Measurements from ENCODE around the gene USP7.
A peak's percentile ranks its signal among the peaks of the same experiment; 100 is the strongest.

Gene USP7

DNA sequence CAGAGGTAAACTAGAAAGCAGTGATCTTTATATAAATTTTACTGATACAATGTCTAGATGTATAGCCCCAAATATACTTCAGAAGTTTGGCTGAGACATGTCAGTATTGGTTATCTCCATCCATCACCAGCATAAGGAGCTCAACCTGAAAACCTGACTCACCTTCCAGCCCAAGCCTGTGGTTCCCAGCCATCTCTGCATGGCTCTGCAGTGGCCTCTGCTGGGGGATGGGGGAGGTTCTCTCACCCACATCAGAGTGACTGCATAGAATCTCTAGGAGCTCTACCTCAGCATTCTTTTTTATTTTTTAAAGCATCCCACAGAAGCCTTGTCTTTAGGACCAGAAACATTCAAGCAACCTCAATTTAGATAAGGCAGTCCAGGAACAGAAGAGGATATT is 27.3 kb downstream of the USP7 start:
- peak; percentile 36 for DNase-seq (ENCODE audit: low read depth)
- H3K9ac ChIP-seq (ENCODE audit: low read length), result no peak overlapping the region
- H3K9me3 ChIP-seq (ENCODE audit: control insufficient read depth, low read length), result no peaks in the 10 kb centered on the region
- no peaks in the 10 kb centered on the region for H3K27me3 ChIP-seq (replicated peaks; ENCODE audit: control insufficient read depth, insufficient read depth, low read length)
- H3K4me3 ChIP-seq (ENCODE audit: low read length), result no peak overlapping the region
- H3K4me1 ChIP-seq (ENCODE audit: control insufficient read depth, insufficient read depth, low read length), result peaks cover 3% of the 10 kb centered on the region
- H3K36me3 ChIP-seq (ENCODE audit: control insufficient read depth, insufficient read depth, low read length, severe bottlenecking), result no peaks in the 10 kb centered on the region

DNA sequence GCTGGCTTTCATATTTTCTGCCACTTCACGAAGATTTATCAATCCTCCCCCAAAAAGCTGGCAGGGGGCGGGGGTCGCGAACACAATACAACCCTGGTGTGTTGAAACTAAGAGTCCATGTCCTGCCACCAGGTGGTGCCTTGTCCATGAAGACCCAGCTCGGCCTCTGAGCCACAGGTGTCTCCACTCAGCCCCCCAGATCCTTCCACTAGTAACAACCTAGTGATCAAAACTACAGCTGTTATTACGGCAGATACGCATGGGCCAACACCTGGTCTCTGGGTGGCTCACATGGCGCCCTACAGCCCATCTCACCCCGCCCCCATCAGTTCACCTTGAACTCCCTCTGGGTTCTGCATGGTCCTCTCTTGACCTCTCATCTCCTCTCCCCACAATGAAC is 27.7 kb downstream of the USP7 start:
- peaks cover 3% of the 10 kb centered on the region for H3K4me1 ChIP-seq (ENCODE audit: control insufficient read depth, insufficient read depth, low read length)
- DNase-seq (ENCODE audit: low read depth), result no peak
- H3K9ac ChIP-seq (ENCODE audit: low read length), result no peak overlapping the region
- no peaks in the 10 kb centered on the region for H3K36me3 ChIP-seq (ENCODE audit: control insufficient read depth, insufficient read depth, low read length, severe bottlenecking)
- no peaks in the 10 kb centered on the region for H3K9me3 ChIP-seq (ENCODE audit: control insufficient read depth, low read length)
- no peaks in the 10 kb centered on the region for H3K27me3 ChIP-seq (replicated peaks; ENCODE audit: control insufficient read depth, insufficient read depth, low read length)
- no peak overlapping the region for H3K4me3 ChIP-seq (ENCODE audit: low read length)

DNA sequence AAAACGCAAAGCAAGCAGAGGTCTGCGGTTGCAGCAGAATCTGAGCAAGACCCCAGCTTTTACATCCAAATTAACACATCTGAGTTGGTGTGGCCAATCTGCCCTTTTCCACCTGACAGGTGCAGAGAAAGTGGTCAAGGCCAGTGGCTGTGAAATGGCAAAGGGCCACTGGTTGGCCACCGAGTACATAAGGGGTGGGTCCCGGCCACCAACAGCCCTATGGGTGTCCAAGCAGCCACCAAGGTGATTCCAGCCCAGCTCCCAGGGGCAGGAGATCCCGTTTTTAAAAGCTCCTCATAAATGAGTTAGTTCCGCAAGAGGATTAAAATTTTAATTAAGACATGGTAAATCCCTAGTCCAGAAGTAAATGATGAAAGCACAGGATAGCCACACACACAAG is 29.1 kb downstream of the USP7 start:
- H3K4me1 ChIP-seq (ENCODE audit: control insufficient read depth, insufficient read depth, low read length), result peaks cover 2% of the 10 kb centered on the region
- H3K4me3 ChIP-seq (ENCODE audit: low read length), result no peak overlapping the region
- H3K9ac ChIP-seq (ENCODE audit: low read length), result no peak overlapping the region
- no peaks in the 10 kb centered on the region for H3K27me3 ChIP-seq (replicated peaks; ENCODE audit: control insufficient read depth, insufficient read depth, low read length)
- H3K9me3 ChIP-seq (ENCODE audit: control insufficient read depth, low read length), result no peaks in the 10 kb centered on the region
- peaks cover 5% of the 10 kb centered on the region for H3K36me3 ChIP-seq (ENCODE audit: control insufficient read depth, insufficient read depth, low read length, severe bottlenecking)
- DNase-seq (ENCODE audit: low read depth), result no peak

DNA sequence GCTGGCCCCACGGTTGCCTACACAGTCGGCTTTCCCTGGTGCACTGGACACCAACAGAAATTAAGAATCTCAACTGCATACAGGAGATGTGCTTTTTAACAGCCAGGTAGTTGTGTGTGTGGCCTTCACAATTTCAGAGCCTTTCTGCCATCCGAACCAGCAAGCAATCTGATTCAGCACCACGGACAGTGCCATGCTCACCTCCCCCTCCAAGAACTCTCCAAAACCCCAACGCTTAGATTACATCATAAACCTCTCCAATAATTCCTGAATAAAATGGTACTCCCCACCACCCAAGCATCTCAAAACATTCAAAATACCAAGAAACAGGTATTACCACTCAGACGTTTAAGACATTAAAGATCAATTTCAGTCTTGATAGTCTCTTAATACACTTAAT is 31.8 kb downstream of the USP7 start:
- H3K9ac ChIP-seq (ENCODE audit: low read length), result no peak overlapping the region
- DNase-seq (ENCODE audit: low read depth), result peak; percentile 65
- H3K4me3 ChIP-seq (ENCODE audit: low read length), result no peak overlapping the region
- no peaks in the 10 kb centered on the region for H3K9me3 ChIP-seq (ENCODE audit: control insufficient read depth, low read length)
- peaks cover 10% of the 10 kb centered on the region for H3K4me1 ChIP-seq (ENCODE audit: control insufficient read depth, insufficient read depth, low read length)
- peaks cover 16% of the 10 kb centered on the region for H3K36me3 ChIP-seq (ENCODE audit: control insufficient read depth, insufficient read depth, low read length, severe bottlenecking)
- no peaks in the 10 kb centered on the region for H3K27me3 ChIP-seq (replicated peaks; ENCODE audit: control insufficient read depth, insufficient read depth, low read length)

DNA sequence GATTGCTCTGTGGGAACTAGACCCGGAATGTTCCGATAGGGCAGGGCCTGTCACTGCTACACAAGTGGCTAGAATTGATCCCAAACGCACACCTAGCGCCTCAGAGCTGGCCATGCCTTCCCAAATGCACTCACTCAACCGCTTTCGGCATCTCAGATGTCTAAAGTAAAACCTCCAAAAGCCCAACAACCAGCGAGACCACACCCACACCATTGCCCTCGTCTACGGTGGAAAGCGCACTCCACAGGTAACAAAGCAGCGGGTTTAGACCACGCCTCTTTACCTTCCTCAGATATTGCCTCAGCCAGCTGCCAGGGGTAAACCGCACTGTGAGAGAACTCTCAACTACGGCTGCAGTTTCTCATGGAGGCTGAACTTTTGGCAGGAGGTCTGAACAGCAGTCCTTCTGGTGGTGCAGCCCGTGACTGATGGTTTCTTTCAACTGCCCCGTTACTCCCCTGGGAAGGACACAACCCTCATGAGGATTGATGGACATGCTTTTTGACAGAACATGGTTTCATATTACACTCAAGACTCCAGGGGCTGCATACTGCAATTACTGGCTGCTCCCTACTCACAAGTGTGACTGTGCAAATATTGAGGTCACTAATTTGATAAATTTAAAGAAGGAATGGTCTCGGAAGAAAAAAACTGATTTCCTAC is 34.5 kb downstream of the USP7 start:
- Histone ChIP-seq H3K9ac (ENCODE audit: low read length) (no peak overlapping the region), H3K9me3 (ENCODE audit: control insufficient read depth, low read length) (no peaks in the 10 kb centered on the region), H3K4me1 (ENCODE audit: control insufficient read depth, insufficient read depth, low read length) (peaks cover 10% of the 10 kb centered on the region), H3K4me3 (ENCODE audit: low read length) (no peak overlapping the region), H3K36me3 (ENCODE audit: control insufficient read depth, insufficient read depth, low read length, severe bottlenecking) (peaks cover 26% of the 10 kb centered on the region), H3K27me3 (replicated peaks; ENCODE audit: control insufficient read depth, insufficient read depth, low read length) (no peaks in the 10 kb centered on the region)
- no peak for DNase-seq (ENCODE audit: low read depth)

DNA sequence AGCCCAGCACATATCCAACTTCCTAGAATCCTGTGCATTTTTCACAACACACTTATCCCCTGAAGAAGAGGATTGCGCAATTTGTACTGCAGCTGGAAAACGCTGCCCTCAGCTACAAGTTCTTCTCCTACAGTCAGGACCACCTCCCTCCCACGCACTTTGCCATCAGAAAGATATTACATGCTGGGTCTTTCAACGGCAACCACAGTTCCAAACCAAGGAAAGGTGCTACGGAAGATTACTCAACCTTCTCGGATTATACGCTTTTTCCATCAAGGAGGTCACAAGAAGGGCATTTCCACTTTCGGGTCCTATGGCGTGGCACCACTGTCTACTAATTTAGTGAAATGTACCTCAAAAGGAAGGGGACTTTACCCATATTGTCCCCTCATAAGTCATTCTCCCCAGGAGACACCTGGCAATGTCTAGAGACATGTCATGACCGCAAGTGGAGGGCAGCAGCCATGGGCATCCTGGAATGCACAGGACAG is 35.2 kb downstream of the USP7 start:
- Histone ChIP-seq H3K9me3 (ENCODE audit: control insufficient read depth, low read length) (no peaks in the 10 kb centered on the region), H3K36me3 (ENCODE audit: control insufficient read depth, insufficient read depth, low read length, severe bottlenecking) (peaks cover 26% of the 10 kb centered on the region), H3K9ac (ENCODE audit: low read length) (no peak overlapping the region), H3K4me3 (ENCODE audit: low read length) (no peak overlapping the region), H3K27me3 (replicated peaks; ENCODE audit: control insufficient read depth, insufficient read depth, low read length) (no peaks in the 10 kb centered on the region), H3K4me1 (ENCODE audit: control insufficient read depth, insufficient read depth, low read length) (peaks cover 10% of the 10 kb centered on the region)
- peak; percentile 69 for DNase-seq (ENCODE audit: low read depth)

DNA sequence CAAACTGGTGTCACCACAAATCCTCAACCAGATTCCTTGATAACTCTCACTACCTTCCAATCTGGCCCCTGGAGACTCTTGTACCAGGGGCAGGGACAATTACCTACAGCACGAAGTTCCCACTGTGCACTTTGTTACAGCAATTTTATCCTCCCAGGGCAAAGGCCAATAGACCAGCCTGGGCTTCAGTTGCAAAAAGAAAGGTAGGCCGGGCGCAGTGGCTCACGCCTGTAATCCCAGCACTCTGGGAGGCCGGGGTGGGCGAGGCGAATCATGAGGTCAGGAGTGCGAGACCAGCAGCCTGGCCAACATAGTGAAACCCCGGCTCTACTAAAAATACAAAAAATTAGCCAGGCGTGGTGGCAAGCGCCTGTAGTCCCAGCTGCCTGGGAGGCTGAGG is 36.9 kb downstream of the USP7 start:
- no peak overlapping the region for H3K4me3 ChIP-seq (ENCODE audit: low read length)
- H3K4me1 ChIP-seq (ENCODE audit: control insufficient read depth, insufficient read depth, low read length), result peaks cover 10% of the 10 kb centered on the region
- H3K36me3 ChIP-seq (ENCODE audit: control insufficient read depth, insufficient read depth, low read length, severe bottlenecking), result peaks cover 40% of the 10 kb centered on the region
- DNase-seq (ENCODE audit: low read depth), result no peak
- H3K27me3 ChIP-seq (replicated peaks; ENCODE audit: control insufficient read depth, insufficient read depth, low read length), result no peaks in the 10 kb centered on the region
- H3K9me3 ChIP-seq (ENCODE audit: control insufficient read depth, low read length), result no peaks in the 10 kb centered on the region
- no peak overlapping the region for H3K9ac ChIP-seq (ENCODE audit: low read length)

DNA sequence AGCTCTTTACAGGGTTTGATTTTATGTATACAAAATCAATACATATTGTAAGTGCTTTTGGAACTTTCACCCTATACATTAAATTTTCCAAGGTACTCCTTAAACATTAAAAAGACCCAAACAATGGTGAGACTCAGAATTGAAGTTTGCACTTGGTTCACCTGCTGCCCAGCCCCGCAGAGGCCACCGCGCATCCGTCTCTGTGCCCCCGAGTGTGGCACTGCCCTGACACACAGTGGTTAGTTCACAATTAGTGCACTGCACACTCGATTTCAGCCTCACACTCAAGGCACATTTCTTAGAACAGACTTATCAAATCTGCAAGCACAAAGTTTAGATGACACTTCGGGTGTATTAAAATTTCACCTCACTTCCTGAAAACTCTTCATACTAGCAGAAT is 38.3 kb downstream of the USP7 start:
- Histone ChIP-seq H3K9me3 (ENCODE audit: control insufficient read depth, low read length) (no peaks in the 10 kb centered on the region), H3K4me1 (ENCODE audit: control insufficient read depth, insufficient read depth, low read length) (peaks cover 23% of the 10 kb centered on the region), H3K9ac (ENCODE audit: low read length) (no peak overlapping the region), H3K36me3 (ENCODE audit: control insufficient read depth, insufficient read depth, low read length, severe bottlenecking) (peaks cover 47% of the 10 kb centered on the region), H3K27me3 (replicated peaks; ENCODE audit: control insufficient read depth, insufficient read depth, low read length) (no peaks in the 10 kb centered on the region), H3K4me3 (ENCODE audit: low read length) (no peak overlapping the region)
- no peak for DNase-seq (ENCODE audit: low read depth)

DNA sequence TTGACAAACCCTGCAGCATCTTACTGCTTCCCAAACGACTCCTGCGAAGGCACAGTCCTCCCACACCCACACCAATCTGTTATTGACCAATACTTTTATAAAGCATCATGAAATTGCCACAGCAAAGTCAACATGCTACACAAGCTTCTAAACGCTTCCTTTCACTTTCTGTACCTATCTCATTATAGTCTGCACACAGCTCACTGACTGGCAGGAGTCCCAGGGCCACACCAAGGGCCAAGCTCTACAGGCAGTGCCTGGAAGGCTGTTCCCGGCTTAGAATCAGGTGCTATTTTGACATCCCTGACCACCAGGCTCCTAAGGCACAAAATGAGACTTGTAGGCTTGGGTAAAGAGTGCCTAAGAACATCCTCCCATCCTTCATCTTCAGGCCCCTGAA is 39.5 kb downstream of the USP7 start:
- H3K9ac ChIP-seq (ENCODE audit: low read length), result no peak overlapping the region
- H3K27me3 ChIP-seq (replicated peaks; ENCODE audit: control insufficient read depth, insufficient read depth, low read length), result no peaks in the 10 kb centered on the region
- peaks cover 48% of the 10 kb centered on the region for H3K36me3 ChIP-seq (ENCODE audit: control insufficient read depth, insufficient read depth, low read length, severe bottlenecking)

DNA sequence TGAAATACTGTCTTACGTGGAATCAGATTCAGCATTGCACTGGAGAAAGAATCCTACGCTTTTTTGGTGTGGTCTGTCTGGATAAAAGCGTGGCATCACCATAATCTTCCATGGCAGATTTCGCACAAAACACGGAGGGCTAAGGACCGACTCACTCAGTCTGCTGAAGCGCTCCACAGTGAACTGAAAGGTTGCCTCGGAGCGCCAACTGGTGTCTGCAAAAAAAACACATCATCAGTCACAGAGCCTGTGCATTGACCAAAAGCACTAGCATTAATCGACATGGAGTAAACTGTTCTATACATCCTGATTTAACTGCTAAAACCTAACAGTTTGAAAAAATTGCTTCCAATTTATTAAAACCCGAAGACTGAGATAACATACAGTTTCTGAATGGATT is 40.5 kb downstream of the USP7 start:
- Histone ChIP-seq H3K36me3 (ENCODE audit: control insufficient read depth, insufficient read depth, low read length, severe bottlenecking) (peaks cover 51% of the 10 kb centered on the region), H3K27me3 (replicated peaks; ENCODE audit: control insufficient read depth, insufficient read depth, low read length) (no peaks in the 10 kb centered on the region), H3K9ac (ENCODE audit: low read length) (no peak overlapping the region), H3K4me1 (ENCODE audit: control insufficient read depth, insufficient read depth, low read length) (peaks cover 26% of the 10 kb centered on the region), H3K9me3 (ENCODE audit: control insufficient read depth, low read length) (no peaks in the 10 kb centered on the region), H3K4me3 (ENCODE audit: low read length) (no peak overlapping the region)
- no peak for DNase-seq (ENCODE audit: low read depth)

More for the DNA sequence above, 39.5 kb downstream of the USP7 start:
- Histone ChIP-seq H3K4me1 (ENCODE audit: control insufficient read depth, insufficient read depth, low read length) (peaks cover 30% of the 10 kb centered on the region), H3K4me3 (ENCODE audit: low read length) (no peak overlapping the region), H3K9me3 (ENCODE audit: control insufficient read depth, low read length) (no peaks in the 10 kb centered on the region)
- no peak for DNase-seq (ENCODE audit: low read depth)

DNA sequence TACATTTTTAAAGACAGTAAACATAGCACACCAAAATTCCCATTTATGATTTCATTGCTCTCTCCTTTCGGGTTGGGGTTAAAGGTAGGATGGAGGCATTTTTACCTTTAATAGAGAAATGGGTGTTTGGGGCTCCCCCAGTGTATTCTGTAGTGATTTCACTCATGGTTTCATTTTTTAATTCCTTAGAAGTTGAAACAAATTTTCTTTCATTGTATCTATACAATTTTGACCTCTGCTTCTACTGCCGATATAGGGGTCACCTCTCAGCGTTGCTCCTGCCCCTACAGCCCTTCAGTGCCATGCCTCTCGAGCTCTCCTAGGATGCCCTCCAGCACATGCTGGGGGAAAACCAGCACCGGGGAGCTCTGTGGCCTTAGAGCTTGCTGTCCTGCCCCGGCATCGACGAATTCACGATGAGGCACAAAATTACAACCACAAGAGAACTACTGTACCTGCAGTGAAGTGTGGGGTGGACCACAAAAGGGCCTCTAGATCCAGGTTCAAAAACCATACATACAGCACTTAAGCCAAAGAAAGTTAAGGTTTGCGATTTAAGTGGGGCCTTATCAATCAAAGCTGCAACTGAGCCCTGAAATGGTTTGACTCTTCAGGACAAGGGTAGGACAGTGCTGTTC is 42.2 kb downstream of the USP7 start:
- Histone ChIP-seq H3K4me1 (ENCODE audit: control insufficient read depth, insufficient read depth, low read length) (peaks cover 20% of the 10 kb centered on the region), H3K9ac (ENCODE audit: low read length) (peak overlapping the region; percentile 11), H3K36me3 (ENCODE audit: control insufficient read depth, insufficient read depth, low read length, severe bottlenecking) (peaks cover 61% of the 10 kb centered on the region), H3K27me3 (replicated peaks; ENCODE audit: control insufficient read depth, insufficient read depth, low read length) (no peaks in the 10 kb centered on the region), H3K4me3 (ENCODE audit: low read length) (no peak overlapping the region), H3K9me3 (ENCODE audit: control insufficient read depth, low read length) (no peaks in the 10 kb centered on the region)
- DNase-seq (ENCODE audit: low read depth), result no peak
